H9 (cell line): Measurements from ENCODE around the gene MGAT5B. TPM values are rescaled to one million over a fixed set of nuclear protein-coding genes. Genes with fewer than 3 reads are reported as not detected.

Source experiments
- DNase-seq: peaks from one replicate; pipeline ENCODE4 v3.0.0-alpha.2; 2017
- H2AFZ ChIP-seq: one replicate; pipeline ENCODE4 v1.6.1; 2013; ENCODE audit warnings: mild to moderate bottlenecking, low read length, control low read depth, moderate library complexity
- H2AK5ac ChIP-seq: 2 replicates; pipeline ENCODE4 v1.6.1; 2013; ENCODE audit warnings: low read length, control low read depth, mixed read lengths; ENCODE audit not compliant: insufficient read length
- H2BK120ac ChIP-seq: one replicate; pipeline ENCODE4 v1.6.1; 2013; ENCODE audit warnings: low read depth, mild to moderate bottlenecking, low read length, control low read depth, inconsistent platforms; ENCODE audit not compliant: poor library complexity, severe bottlenecking
- H2BK12ac ChIP-seq: 2 replicates; pipeline ENCODE4 v1.6.1; 2013; ENCODE audit warnings: low read length, control low read depth, mixed read lengths, low read depth; ENCODE audit not compliant: insufficient read length
- H2BK15ac ChIP-seq: 2 replicates; pipeline ENCODE4 v1.6.1; 2013; ENCODE audit warnings: low read depth, low read length, control low read depth
- H2BK20ac ChIP-seq: one replicate; pipeline ENCODE4 v1.6.1; 2013; ENCODE audit warnings: low read depth, mild to moderate bottlenecking, low read length, control low read depth, inconsistent platforms; ENCODE audit not compliant: poor library complexity, severe bottlenecking
- H2BK5ac ChIP-seq: 2 replicates; pipeline ENCODE4 v1.6.1; 2013; ENCODE audit warnings: low read length, control low read depth, mixed read lengths; ENCODE audit not compliant: insufficient read length
- H3K14ac ChIP-seq: 2 replicates; pipeline ENCODE4 v1.6.1; 2013; ENCODE audit warnings: low read length, control low read depth; ENCODE audit not compliant: insufficient read depth
- H3K18ac ChIP-seq: 2 replicates; pipeline ENCODE4 v1.6.1; 2013; ENCODE audit warnings: low read depth, mild to moderate bottlenecking, mixed read lengths, low read length, control low read depth; ENCODE audit not compliant: insufficient read length
- H3K23ac ChIP-seq: 2 replicates; pipeline ENCODE4 v1.6.1; 2013; ENCODE audit warnings: low read length, control low read depth, mixed read lengths, low read depth; ENCODE audit not compliant: insufficient read length
- H3K23me2 ChIP-seq: 2 replicates; pipeline ENCODE4 v1.6.1; 2013; ENCODE audit warnings: low read depth, mild to moderate bottlenecking, mixed read lengths, low read length, control low read depth; ENCODE audit not compliant: insufficient read length, poor library complexity, severe bottlenecking
- H3K27ac ChIP-seq: 2 replicates; pipeline ENCODE4 v1.5.1; 2013; ENCODE audit warnings: low read length, control low read depth, mixed read lengths, low read depth; ENCODE audit not compliant: insufficient read length
- H3K27me3 ChIP-seq: 2 replicates; pipeline ENCODE4 v1.6.1; 2013; ENCODE audit warnings: low read length, control low read depth, inconsistent platforms; ENCODE audit not compliant: insufficient read depth
- H3K4ac ChIP-seq: 2 replicates; pipeline ENCODE4 v1.6.1; 2013; ENCODE audit warnings: low read depth, mild to moderate bottlenecking, control low read depth, inconsistent platforms, low read length, moderate library complexity
- H3K4me1 ChIP-seq: 2 replicates; pipeline ENCODE4 v1.6.1; 2013; ENCODE audit warnings: low read length, control low read depth, inconsistent platforms; ENCODE audit not compliant: insufficient read depth
- H3K4me2 ChIP-seq: 2 replicates; pipeline ENCODE4 v1.6.1; 2013; ENCODE audit warnings: low read length, control low read depth, mixed read lengths; ENCODE audit not compliant: insufficient read length, insufficient read depth
- H3K56ac ChIP-seq: 2 replicates; pipeline ENCODE4 v1.6.1; 2013; ENCODE audit warnings: low read depth, mild to moderate bottlenecking, mixed read lengths, low read length, control low read depth; ENCODE audit not compliant: insufficient read length
- H3K79me1 ChIP-seq: 2 replicates; pipeline ENCODE4 v1.6.1; 2013; ENCODE audit warnings: low read depth, mild to moderate bottlenecking, moderate library complexity, low read length, control low read depth, inconsistent platforms; ENCODE audit not compliant: insufficient read depth, poor library complexity, severe bottlenecking
- H3K79me2 ChIP-seq: 2 replicates; pipeline ENCODE4 v1.6.1; 2013; ENCODE audit warnings: low read length, control low read depth, inconsistent platforms; ENCODE audit not compliant: insufficient read depth
- H3K9ac ChIP-seq: 2 replicates; pipeline ENCODE4 v1.6.1; 2013; ENCODE audit warnings: low read length, control low read depth, mixed read lengths; ENCODE audit not compliant: insufficient read length; ENCODE audit errors: extremely low read depth
- H3K9me3 ChIP-seq: one replicate; pipeline ENCODE4 v1.6.1; 2013; ENCODE audit warnings: low read depth, low read length, inconsistent platforms; ENCODE audit not compliant: control insufficient read depth
- H3T11ph ChIP-seq: one replicate; pipeline ENCODE4 v1.6.1; 2013; ENCODE audit warnings: mild to moderate bottlenecking, low read length, control low read depth, inconsistent platforms
- H4K20me1 ChIP-seq: one replicate; pipeline ENCODE4 v1.6.1; 2013; ENCODE audit not compliant: control insufficient read depth, insufficient read length, insufficient read depth
- H4K5ac ChIP-seq: 2 replicates; pipeline ENCODE4 v1.6.1; 2013; ENCODE audit warnings: low read depth, mild to moderate bottlenecking, mixed read lengths, low read length, control low read depth; ENCODE audit not compliant: insufficient read length
- H4K8ac ChIP-seq: replicated peaks from 2 replicates; pipeline ENCODE4 v1.6.1; 2013; ENCODE audit warnings: low read length, control low read depth, mixed read lengths, low read depth; ENCODE audit not compliant: insufficient read length
- H4K91ac ChIP-seq: 2 replicates; pipeline ENCODE4 v1.6.1; 2013; ENCODE audit warnings: low read depth, mild to moderate bottlenecking, moderate library complexity, mixed read lengths, low read length, control low read depth; ENCODE audit not compliant: insufficient read length
- H3K27ac Mint-ChIP-seq, 3 experiments: 2 replicates in 2 of 3; 3 replicates in 1 of 3; pipeline ENCODE4 v1.8.0; 2020 to 2021; ENCODE audit warnings: mixed read lengths in 3 of 3, mild to moderate bottlenecking in 1 of 3, moderate library complexity in 1 of 3
- H3K27me3 Mint-ChIP-seq: 2 replicates; pipeline ENCODE4 v1.8.0; 2021; ENCODE audit warnings: low read depth, mild to moderate bottlenecking, moderate library complexity, mixed read lengths
- H3K36me3 Mint-ChIP-seq, 3 experiments: 2 replicates in 2 of 3; 3 replicates in 1 of 3; pipeline ENCODE4 v1.8.0; 2020 to 2021; ENCODE audit warnings: low read depth in 3 of 3, mixed read lengths in 3 of 3; ENCODE audit not compliant: insufficient read depth in 1 of 3
- H3K4me1 Mint-ChIP-seq, 2 experiments: 2 replicates each; pipeline ENCODE4 v1.8.0; 2020; ENCODE audit warnings: mixed read lengths in 2 of 2
- H3K4me3 Mint-ChIP-seq, 2 experiments: 2 replicates in 1 of 2; 3 replicates in 1 of 2; pipeline ENCODE4 v1.8.0; 2020 to 2021; ENCODE audit warnings: mild to moderate bottlenecking in 2 of 2, mixed read lengths in 2 of 2, moderate library complexity in 1 of 2
- H3K9me3 Mint-ChIP-seq, 2 experiments: 2 replicates in 1 of 2; 3 replicates in 1 of 2; pipeline ENCODE4 v1.8.0; 2020; ENCODE audit warnings: mild to moderate bottlenecking in 2 of 2, mixed read lengths in 2 of 2, moderate library complexity in 1 of 2
- WGBS: extraction: QIAGEN DNeasy Blood & Tissue Kit; methylation state at CpG from one replicate; pipeline ENCODE4 v1.1.7; 2013; ENCODE audit warnings: missing lambda C conversion rate, low lambda C conversion rate, mixed read lengths; ENCODE audit not compliant: insufficient read length; ENCODE audit errors: extremely low coverage; 5-methylcytosine and 5-hydroxymethylcytosine counted together
- total RNA-seq: library from RNA; stranded (reverse); gene quantifications from 2 replicates; pipeline ENCODE4 v1.2.1, GENCODE V29; 2021
- TF ChIP-seq, protein P1 (sequence below): fragments of 200-600 bp; sonication (generic); conservative IDR thresholded peaks from 3 replicates; pipeline ENCODE4 v1.8.0; 2021; ENCODE audit warnings: antibody characterized with exemption, mild to moderate bottlenecking

The MGAT5B gene
- total RNA-seq, 1 experiment from 2014 or later = 4.9 TPM

DNA sequence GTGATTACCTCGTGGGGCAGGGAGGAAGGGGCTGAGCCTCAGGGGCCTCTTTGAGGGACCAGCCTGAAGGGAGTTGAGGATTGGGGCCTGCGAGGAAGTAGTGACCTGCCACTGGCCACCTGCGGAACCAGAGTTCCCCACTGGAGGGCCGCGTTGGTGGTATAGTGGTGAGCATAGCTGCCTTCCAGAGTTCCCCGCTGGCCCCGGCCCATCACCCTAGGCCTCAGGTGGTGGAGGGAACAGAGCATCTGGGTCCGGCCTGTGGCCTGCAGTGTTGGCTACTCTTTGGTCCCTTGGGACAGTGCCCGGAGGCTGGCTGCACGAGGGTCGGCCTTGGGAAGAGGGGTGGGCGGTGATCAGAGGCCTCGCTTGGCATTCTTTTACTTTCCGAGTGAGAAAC, 20.5 kb downstream of the MGAT5B start:
- H2BK12ac ChIP-seq = no peak overlapping the region
- peak; percentile 85 for DNase-seq
- no peak overlapping the region for H2AFZ ChIP-seq
- no peaks in the 10 kb centered on the region for H3K79me2 ChIP-seq
- Mint-ChIP-seq H3K4me1 (peaks cover 12 to 31% of the 10 kb centered on the region in 2 experiments), H3K36me3 (no peaks in the 10 kb centered on the region), H3K27me3 (peaks cover 2% of the 10 kb centered on the region; the same call in 1 of the 2 replicates), H3K27ac (no peak overlapping the region), H3K9me3 (no peaks in the 10 kb centered on the region), H3K4me3 (no peak overlapping the region)
- no peak overlapping the region for H3K27ac ChIP-seq
- H2BK15ac ChIP-seq = no peak overlapping the region
- H4K5ac ChIP-seq = no peak overlapping the region
- no peak overlapping the region for H2BK120ac ChIP-seq
- H3K14ac ChIP-seq = no peak overlapping the region
- H3K27me3 ChIP-seq = no peaks in the 10 kb centered on the region
- H4K8ac ChIP-seq = no peak overlapping the region
- no peak overlapping the region for H3K18ac ChIP-seq
- H3K9me3 ChIP-seq = no peaks in the 10 kb centered on the region
- H2BK5ac ChIP-seq = no peak overlapping the region
- H3K23me2 ChIP-seq = no peaks in the 10 kb centered on the region
- no peak overlapping the region for H3K56ac ChIP-seq
- no peak overlapping the region for H3T11ph ChIP-seq
- peaks cover 7% of the 10 kb centered on the region; the same call in 1 of the 2 replicates for H3K4me1 ChIP-seq
- TF ChIP-seq, protein P1, sequence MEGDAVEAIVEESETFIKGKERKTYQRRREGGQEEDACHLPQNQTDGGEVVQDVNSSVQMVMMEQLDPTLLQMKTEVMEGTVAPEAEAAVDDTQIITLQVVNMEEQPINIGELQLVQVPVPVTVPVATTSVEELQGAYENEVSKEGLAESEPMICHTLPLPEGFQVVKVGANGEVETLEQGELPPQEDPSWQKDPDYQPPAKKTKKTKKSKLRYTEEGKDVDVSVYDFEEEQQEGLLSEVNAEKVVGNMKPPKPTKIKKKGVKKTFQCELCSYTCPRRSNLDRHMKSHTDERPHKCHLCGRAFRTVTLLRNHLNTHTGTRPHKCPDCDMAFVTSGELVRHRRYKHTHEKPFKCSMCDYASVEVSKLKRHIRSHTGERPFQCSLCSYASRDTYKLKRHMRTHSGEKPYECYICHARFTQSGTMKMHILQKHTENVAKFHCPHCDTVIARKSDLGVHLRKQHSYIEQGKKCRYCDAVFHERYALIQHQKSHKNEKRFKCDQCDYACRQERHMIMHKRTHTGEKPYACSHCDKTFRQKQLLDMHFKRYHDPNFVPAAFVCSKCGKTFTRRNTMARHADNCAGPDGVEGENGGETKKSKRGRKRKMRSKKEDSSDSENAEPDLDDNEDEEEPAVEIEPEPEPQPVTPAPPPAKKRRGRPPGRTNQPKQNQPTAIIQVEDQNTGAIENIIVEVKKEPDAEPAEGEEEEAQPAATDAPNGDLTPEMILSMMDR = peak; percentile 62
- no CpG with 5 or more reads among the region's 14 CpGs for whole genome bisulfite sequencing
- H3K23ac ChIP-seq = no peak overlapping the region
- H2BK20ac ChIP-seq = no peak overlapping the region
- no peak overlapping the region for H4K91ac ChIP-seq
- H3K4me2 ChIP-seq = no peak overlapping the region
- no peaks in the 10 kb centered on the region for H3K79me1 ChIP-seq
- H3K4ac ChIP-seq = no peak overlapping the region
- no peak overlapping the region for H2AK5ac ChIP-seq
- H3K9ac ChIP-seq = no peak overlapping the region
- H4K20me1 ChIP-seq = no peaks in the 10 kb centered on the region
